ENCODE measurements around the gene COPG1. TPM values are rescaled to one million over a fixed set of nuclear protein-coding genes. Genes with fewer than 3 reads are reported as not detected.
A peak's percentile ranks its signal among the peaks of the same experiment; 100 is the strongest.

COPG1 gene
- total RNA-seq, 1 donor from 2014 or later: 267 TPM

DNA sequence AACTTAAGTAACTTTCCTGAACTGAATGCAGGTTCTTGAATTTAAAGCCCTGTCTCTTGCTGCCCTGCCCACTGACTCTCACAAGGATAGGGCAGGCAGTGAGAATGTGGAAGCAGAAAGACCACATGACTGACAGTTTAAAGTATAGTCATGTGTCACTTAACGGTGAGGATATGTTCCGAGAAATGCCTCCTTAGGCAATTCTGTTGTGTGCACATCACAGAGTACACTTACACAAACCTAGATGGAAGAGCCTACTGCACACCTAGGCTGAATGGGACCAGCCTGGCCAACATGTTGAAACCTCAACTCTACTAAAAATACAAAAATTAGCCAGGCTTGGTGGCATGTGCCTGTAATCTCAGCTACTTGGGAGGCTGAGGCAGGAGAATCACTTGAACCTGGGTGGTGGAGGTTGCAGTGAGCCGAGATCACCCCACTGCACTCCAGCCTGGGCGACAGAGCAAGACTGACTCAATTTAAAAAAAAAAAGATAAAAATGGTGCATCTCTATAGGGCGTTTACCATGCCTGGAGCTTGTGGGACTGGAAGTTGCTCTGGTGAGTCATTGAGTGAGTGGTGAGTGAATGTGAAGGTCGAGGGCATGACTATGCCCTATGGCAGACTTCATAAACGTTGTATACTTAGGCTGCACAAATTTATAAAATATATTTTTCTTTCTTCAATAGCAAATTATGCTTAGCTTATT, 18.9 kb upstream of the COPG1 start:
- no peaks in the 10 kb centered on the region for H3K27me3 Mint-ChIP-seq (ENCODE audit: low read depth, unreplicated experiment)
- H3K4me1 Mint-ChIP-seq (ENCODE audit: low read depth, unreplicated experiment): peaks cover 21% of the 10 kb centered on the region
- H3K27ac ChIP-seq (ENCODE audit: low read depth, low read length): no peak overlapping the region
- TF ChIP-seq EZH2 (IDR thresholded peaks at IDR 0.05; ENCODE audit: insufficient read depth, low read length): no peak
- TF ChIP-seq, protein P1, sequence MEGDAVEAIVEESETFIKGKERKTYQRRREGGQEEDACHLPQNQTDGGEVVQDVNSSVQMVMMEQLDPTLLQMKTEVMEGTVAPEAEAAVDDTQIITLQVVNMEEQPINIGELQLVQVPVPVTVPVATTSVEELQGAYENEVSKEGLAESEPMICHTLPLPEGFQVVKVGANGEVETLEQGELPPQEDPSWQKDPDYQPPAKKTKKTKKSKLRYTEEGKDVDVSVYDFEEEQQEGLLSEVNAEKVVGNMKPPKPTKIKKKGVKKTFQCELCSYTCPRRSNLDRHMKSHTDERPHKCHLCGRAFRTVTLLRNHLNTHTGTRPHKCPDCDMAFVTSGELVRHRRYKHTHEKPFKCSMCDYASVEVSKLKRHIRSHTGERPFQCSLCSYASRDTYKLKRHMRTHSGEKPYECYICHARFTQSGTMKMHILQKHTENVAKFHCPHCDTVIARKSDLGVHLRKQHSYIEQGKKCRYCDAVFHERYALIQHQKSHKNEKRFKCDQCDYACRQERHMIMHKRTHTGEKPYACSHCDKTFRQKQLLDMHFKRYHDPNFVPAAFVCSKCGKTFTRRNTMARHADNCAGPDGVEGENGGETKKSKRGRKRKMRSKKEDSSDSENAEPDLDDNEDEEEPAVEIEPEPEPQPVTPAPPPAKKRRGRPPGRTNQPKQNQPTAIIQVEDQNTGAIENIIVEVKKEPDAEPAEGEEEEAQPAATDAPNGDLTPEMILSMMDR (IDR thresholded peaks at IDR 0.05; ENCODE audit: insufficient read depth, low read depth, low read length): no peak
- H3K27ac Mint-ChIP-seq (ENCODE audit: unreplicated experiment): no peak overlapping the region
- DNase-seq (ENCODE audit: low read depth) (peak; percentile 81), FAIRE-seq (no peak)
- H3K9me3 ChIP-seq (ENCODE audit: insufficient read depth, low read depth, low read length): no peaks in the 10 kb centered on the region
- H3K4me2 ChIP-seq (ENCODE audit: low read length): peak overlapping the region; percentile 40
- no peaks in the 10 kb centered on the region for H3K27me3 ChIP-seq (ENCODE audit: insufficient read depth, low read length)
- H3K79me2 ChIP-seq (ENCODE audit: insufficient read depth, low read length): no peaks in the 10 kb centered on the region
- peaks cover 29% of the 10 kb centered on the region for H3K4me1 ChIP-seq (ENCODE audit: insufficient read depth, low read length)
- H3K36me3 ChIP-seq (ENCODE audit: insufficient read depth, low read length): no peaks in the 10 kb centered on the region
- no peak overlapping the region for H3K9ac ChIP-seq (ENCODE audit: low read length)
- H2AFZ ChIP-seq (ENCODE audit: low read depth, low read length): peak overlapping the region; percentile 8
- H3K4me3 ChIP-seq (ENCODE audit: insufficient read depth, low read depth, low read length): no peak overlapping the region
- H4K20me1 ChIP-seq (ENCODE audit: insufficient read depth, low read length): no peaks in the 10 kb centered on the region
- no peak overlapping the region for H3K4me3 Mint-ChIP-seq (ENCODE audit: unreplicated experiment)
- H3K36me3 Mint-ChIP-seq (ENCODE audit: low read depth, unreplicated experiment): no peaks in the 10 kb centered on the region
- H3K9me3 Mint-ChIP-seq (ENCODE audit: unreplicated experiment): no peaks in the 10 kb centered on the region

DNA sequence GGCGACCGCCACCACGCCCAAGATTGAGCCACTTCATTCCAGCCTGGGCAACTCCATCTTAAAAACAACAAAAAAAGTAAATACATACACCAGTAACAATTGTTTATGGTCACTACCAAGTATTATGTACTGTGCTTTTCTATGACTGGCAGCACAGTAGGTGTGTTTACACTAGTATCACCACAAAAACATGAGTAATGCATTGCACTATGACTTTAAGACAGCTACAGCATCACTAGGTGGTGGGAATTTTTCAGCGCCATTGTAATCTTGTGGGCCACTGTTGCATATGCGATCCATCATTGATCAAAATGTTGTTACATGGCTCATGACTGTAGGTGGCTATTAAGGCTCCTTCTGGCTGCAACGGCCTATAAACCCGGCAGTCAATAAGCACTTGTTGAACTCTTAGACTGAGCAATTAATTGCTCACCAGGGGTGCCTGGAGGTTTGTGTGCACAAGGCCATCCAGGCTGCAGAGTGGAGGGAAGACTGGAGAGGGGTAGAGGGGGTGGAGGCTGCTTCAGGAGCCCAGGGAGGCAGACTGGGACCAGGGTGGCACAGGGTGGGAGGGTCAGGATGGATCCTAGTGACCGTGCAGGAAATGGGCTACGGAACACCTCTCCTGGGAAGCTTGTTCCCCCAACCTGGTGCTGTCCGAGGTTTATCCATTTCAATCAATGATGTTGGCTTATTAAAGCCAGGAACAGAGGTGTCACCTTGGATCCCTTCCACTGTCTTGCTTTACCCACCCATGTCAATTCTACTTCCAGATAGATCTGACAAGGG, 17.9 kb upstream of the COPG1 start:
- Histone ChIP-seq H4K20me1 (ENCODE audit: insufficient read depth, low read length) (no peaks in the 10 kb centered on the region), H3K36me3 (ENCODE audit: insufficient read depth, low read length) (no peaks in the 10 kb centered on the region), H3K4me3 (ENCODE audit: insufficient read depth, low read depth, low read length) (no peak overlapping the region), H3K27ac (ENCODE audit: low read depth, low read length) (no peak overlapping the region), H3K4me2 (ENCODE audit: low read length) (peak overlapping the region; percentile 23), H3K79me2 (ENCODE audit: insufficient read depth, low read length) (no peaks in the 10 kb centered on the region), H3K9me3 (ENCODE audit: insufficient read depth, low read depth, low read length) (no peaks in the 10 kb centered on the region), H3K27me3 (ENCODE audit: insufficient read depth, low read length) (no peaks in the 10 kb centered on the region), H3K9ac (ENCODE audit: low read length) (no peak overlapping the region), H2AFZ (ENCODE audit: low read depth, low read length) (no peak overlapping the region), H3K4me1 (ENCODE audit: insufficient read depth, low read length) (peaks cover 25% of the 10 kb centered on the region)
- TF ChIP-seq EZH2 (IDR thresholded peaks at IDR 0.05; ENCODE audit: insufficient read depth, low read length): no peak
- TF ChIP-seq, protein P1 (IDR thresholded peaks at IDR 0.05; ENCODE audit: insufficient read depth, low read depth, low read length): no peak
- Mint-ChIP-seq H3K4me3 (ENCODE audit: unreplicated experiment) (no peak overlapping the region), H3K36me3 (ENCODE audit: low read depth, unreplicated experiment) (no peaks in the 10 kb centered on the region), H3K27ac (ENCODE audit: unreplicated experiment) (no peak overlapping the region), H3K9me3 (ENCODE audit: unreplicated experiment) (no peaks in the 10 kb centered on the region), H3K4me1 (ENCODE audit: low read depth, unreplicated experiment) (peaks cover 17% of the 10 kb centered on the region), H3K27me3 (ENCODE audit: low read depth, unreplicated experiment) (no peaks in the 10 kb centered on the region)
- FAIRE-seq: no peak
- peak; percentile 48 for DNase-seq (ENCODE audit: low read depth)

All from astrocyte (in vitro differentiated cells and primary cell).